GM12878 (cell line): Measurements from ENCODE around the gene ZNF782. TPM values are rescaled to one million over a fixed set of nuclear protein-coding genes. Genes with fewer than 3 reads are reported as not detected.
A peak's percentile ranks its signal among the peaks of the same experiment; 100 is the strongest.

ENCODE experiments used
- ATAC-seq: fragments of 200-7000 bp; cut with Tn5 transposase; 3 replicates; pipeline ENCODE4 v1.9.1; 2020; ENCODE audit warnings: mild to moderate bottlenecking, moderate library complexity
- BruUV-seq: library from RNA; stranded (reverse); fragments of 400-500 nt; replicated peaks from 2 replicates; lab custom pipeline; 2021; lab: Mats Ljungman, UMichigan
- CTCF ChIA-PET: fragments of 300-600 bp; sonication (Branson Sonifier 250); formaldehyde crosslinking; extraction: SDS; loops from one replicate; lab custom pipeline; 2021; ENCODE audit warnings: inconsistent platforms; lab: Yijun Ruan, JAX
- POLR2A ChIA-PET: fragments of 350-600 bp; formaldehyde crosslinking; extraction: SDS; loops from one replicate; lab custom pipeline; 2021; ENCODE audit warnings: inconsistent platforms; lab: Charles Lee
- RAD21 ChIA-PET: fragments of 300-600 bp; sonication (Branson Sonifier 250); formaldehyde crosslinking; loops from one replicate; lab custom pipeline; 2023; ENCODE audit warnings: antibody characterized with exemption; ENCODE audit not compliant: unreplicated experiment; lab: Charles Lee
- SMC1A ChIA-PET: fragments of 300-600 bp; sonication (Branson Sonifier 250); formaldehyde crosslinking; loops from one replicate; lab custom pipeline; 2023; ENCODE audit not compliant: unreplicated experiment, uncharacterized antibody; lab: Charles Lee
- DNase-seq: peaks from one replicate; pipeline ENCODE4 v3.0.0-alpha.2; 2011; ENCODE audit warnings: low read depth, low spot score
- FAIRE-seq: peaks from 3 replicates; lab custom pipeline; 2011; peaks lifted over from hg19 to GRCh38; lab: Jason Lieb, UNC
- H2AFZ ChIP-seq: 2 replicates; pipeline ENCODE4 v1.6.0; 2011; ENCODE audit warnings: low read depth, low read length, control low read depth; ENCODE audit not compliant: control insufficient read depth
- H3K27ac ChIP-seq: 2 replicates; pipeline ENCODE4 v1.5.1; 2011; ENCODE audit warnings: control low read depth; ENCODE audit not compliant: control insufficient read depth, insufficient read depth
- H3K27me3 ChIP-seq, 2 experiments: replicated peaks in 1 of 2; 2 replicates each; pipeline versions ENCODE4 v1.6.0 to v1.6.1; 2011; ENCODE audit warnings: low read length in 1 of 2; ENCODE audit not compliant: control insufficient read depth in 2 of 2, insufficient read depth in 2 of 2
- H3K36me3 ChIP-seq, 2 experiments: 2 replicates each; pipeline ENCODE4 v1.5.1; 2011; ENCODE audit warnings: low read length in 1 of 2; ENCODE audit not compliant: control insufficient read depth in 2 of 2, insufficient read depth in 2 of 2
- H3K4me1 ChIP-seq: 2 replicates; pipeline ENCODE4 v1.6.1; 2011; ENCODE audit warnings: mild to moderate bottlenecking, low read length, moderate library complexity, mixed read lengths; ENCODE audit not compliant: control insufficient read depth, insufficient read depth
- H3K4me2 ChIP-seq: 2 replicates; pipeline ENCODE4 v1.6.0; 2011; ENCODE audit warnings: control low read depth; ENCODE audit not compliant: control insufficient read depth, insufficient read depth
- H3K4me3 ChIP-seq: fragments of 200-600 bp; sonication (generic); 2 replicates; pipeline ENCODE4 v1.5.1; 2016
- H3K79me2 ChIP-seq: 2 replicates; pipeline ENCODE4 v1.6.0; 2011; ENCODE audit warnings: low read length; ENCODE audit not compliant: control insufficient read depth, insufficient read depth
- H3K9ac ChIP-seq: 2 replicates; pipeline ENCODE4 v1.8.0; 2011; ENCODE audit warnings: low read length, control low read depth, mixed read lengths; ENCODE audit not compliant: control insufficient read depth, insufficient read depth
- H3K9me3 ChIP-seq: replicated peaks from 3 replicates; pipeline ENCODE4 v1.5.1; 2011; ENCODE audit warnings: mild to moderate bottlenecking, low read length; ENCODE audit not compliant: control insufficient read depth, insufficient read depth
- H4K20me1 ChIP-seq: 2 replicates; pipeline ENCODE4 v1.6.0; 2011; ENCODE audit not compliant: control insufficient read depth, insufficient read depth
- CREB1 ChIP-seq: IDR thresholded peaks from 2 replicates; pipeline ENCODE4 v1.6.1; 2012; ENCODE audit warnings: low read depth, mild to moderate bottlenecking, inconsistent platforms
- RCOR1 ChIP-seq: conservative IDR thresholded peaks from 2 replicates; pipeline ENCODE4 v1.6.1; 2012; ENCODE audit warnings: low read depth, low read length, improper control_type of control experiment
- SIN3A ChIP-seq: IDR thresholded peaks from 2 replicates; pipeline ENCODE4 v1.6.1; 2012; ENCODE audit warnings: low read depth, low read length, improper control_type of control experiment
- SPI1 ChIP-seq: IDR thresholded peaks from 2 replicates; pipeline ENCODE4 v1.6.1; 2011; ENCODE audit warnings: low read depth, mild to moderate bottlenecking, low read length, moderate library complexity, borderline replicate concordance; ENCODE audit not compliant: insufficient read depth
- WGBS: methylation state at CpG from one replicate; pipeline ENCODE4 v1.1.6; 2016; ENCODE audit warnings: low lambda C conversion rate; ENCODE audit not compliant: insufficient replicate concordance, insufficient coverage; ENCODE audit errors: missing lambda C conversion rate; 5-methylcytosine and 5-hydroxymethylcytosine counted together
- in situ Hi-C: fragments of 300-500 bp; cut with MboI; formaldehyde crosslinking; loops from 9 replicates; pipeline ENCODE4 v1.14.3; 2018; ENCODE audit warnings: mixed read lengths
- intact Hi-C: fragments of 100-400 bp; cut with micrococcal nuclease; formaldehyde crosslinking; loops from one replicate; pipeline ENCODE4 v1.14.2; 2022; ENCODE audit not compliant: unreplicated experiment
- polyA plus RNA-seq, 11 experiments: library from polyadenylated mRNA; depleted of rRNA in 4 of 11; unstranded in 6 of 11; stranded (reverse) in 5 of 11; fragments of >200 nt; fragmentation: Nextera tagmentation in 4 of 11; fragmentation: Illumina TruSeq in 1 of 11; extraction: Ambion mirVana in 4 of 11; extraction: Trizol in 1 of 11; gene quantifications; 1 replicate in 1 of 11; 2 replicates in 10 of 11; pipeline versions ENCODE4 v1.2.1 to v1.2.3, GENCODE V29; 2011 to 2016; ENCODE audit warnings: inconsistent platforms in 2 of 11, missing spikeins in 2 of 11, low read depth in 1 of 11
- total RNA-seq, 4 experiments: library from RNA; depleted of rRNA in 3 of 4; stranded (reverse); fragments of >200 nt in 3 of 4; fragmentation: Illumina TruSeq in 1 of 4; extraction: Trizol in 1 of 4; gene quantifications; 2 replicates each; pipeline versions ENCODE4 v1.2.1 to v1.2.3, GENCODE V29; 2013 to 2021
- TF ChIP-seq, protein P1 (sequence below): IDR thresholded peaks from 2 replicates; pipeline ENCODE4 v1.6.1; 2012; ENCODE audit warnings: low read length, inconsistent platforms

Gene ZNF782
- total and polyA plus RNA-seq, 10 of the 15 experiments (the other 5 are each of a cell fraction or from before 2014, with no cell fraction given): 0.55 to 7.8 (median 4.5) TPM

DNA sequence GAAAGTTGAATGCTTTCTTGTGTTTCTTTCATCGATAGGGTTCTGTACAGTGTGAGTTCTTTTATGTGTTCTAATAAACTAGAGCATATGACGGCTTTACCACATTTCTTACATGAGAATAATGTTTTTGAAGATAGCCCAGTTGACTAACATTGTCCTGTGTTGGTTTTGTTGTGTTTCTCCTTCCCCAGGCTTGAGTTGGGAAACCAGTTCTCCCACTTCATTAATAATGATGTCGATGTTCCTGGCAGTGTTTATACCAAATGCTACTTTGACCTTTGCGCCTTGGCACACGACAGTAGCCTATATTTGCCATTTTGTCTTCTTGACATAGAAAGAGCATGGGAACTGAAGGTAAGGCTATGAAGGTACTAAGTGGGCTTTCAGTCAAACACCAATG is 14.4 kb upstream of the ZNF782 start:
- no peak overlapping the region for H3K4me2 ChIP-seq
- H3K79me2 ChIP-seq: no peaks in the 10 kb centered on the region
- no TSS peak for BruUV-seq
- intact Hi-C loops: no loop called here
- H3K36me3 ChIP-seq: no peaks in the 10 kb centered on the region
- H3K9ac ChIP-seq: no peak overlapping the region
- 88% methylated on average over 5 of the region's 5 CpGs for WGBS
- ChIA-PET CTCF (interaction anchor here (10.5 kb wide), 1 partner anchor 12 kb away, joined by 145 read pairs; the partner anchor contains the start of gene ZNF782), SMC1A (interaction anchor here (1.3 to 7.9 kb wide), 3 partner anchors 9 to 12 kb away, joined by 3 to 112 read pairs (median 4); partner anchors contain the start of gene ZNF782), POLR2A (no interaction called here), RAD21 (no interaction called here)
- no peaks in the 10 kb centered on the region for H4K20me1 ChIP-seq
- no peak for TF ChIP-seq RCOR1
- TF ChIP-seq, protein P1, sequence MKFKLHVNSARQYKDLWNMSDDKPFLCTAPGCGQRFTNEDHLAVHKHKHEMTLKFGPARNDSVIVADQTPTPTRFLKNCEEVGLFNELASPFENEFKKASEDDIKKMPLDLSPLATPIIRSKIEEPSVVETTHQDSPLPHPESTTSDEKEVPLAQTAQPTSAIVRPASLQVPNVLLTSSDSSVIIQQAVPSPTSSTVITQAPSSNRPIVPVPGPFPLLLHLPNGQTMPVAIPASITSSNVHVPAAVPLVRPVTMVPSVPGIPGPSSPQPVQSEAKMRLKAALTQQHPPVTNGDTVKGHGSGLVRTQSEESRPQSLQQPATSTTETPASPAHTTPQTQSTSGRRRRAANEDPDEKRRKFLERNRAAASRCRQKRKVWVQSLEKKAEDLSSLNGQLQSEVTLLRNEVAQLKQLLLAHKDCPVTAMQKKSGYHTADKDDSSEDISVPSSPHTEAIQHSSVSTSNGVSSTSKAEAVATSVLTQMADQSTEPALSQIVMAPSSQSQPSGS: no peak
- no peak for TF ChIP-seq CREB1
- no peak for TF ChIP-seq SIN3A
- no peak for TF ChIP-seq SPI1
- no peak overlapping the region for H2AFZ ChIP-seq
- no peaks in the 10 kb centered on the region; the same call in 1 of the 3 replicates for H3K9me3 ChIP-seq
- no peaks in the 10 kb centered on the region; a peak in 2 of 4 replicates for H3K27me3 ChIP-seq
- ATAC-seq (no peak), FAIRE-seq (peak; percentile 7), DNase-seq (no peak)
- in situ Hi-C loops: loop anchor here (25.0 kb wide), 1 partner anchor 744 kb away; no protein-coding TSS in a partner anchor
- H3K4me3 ChIP-seq: no peak overlapping the region
- H3K27ac ChIP-seq: no peak overlapping the region
- H3K4me1 ChIP-seq: peaks cover 12% of the 10 kb centered on the region
